Upper lobe of left lung (tissue), 4 donors: Measurements from ENCODE around the gene UVSSA.
"Not testable (repeated sequence)": the region's sequence is repeated elsewhere in the genome, so short reads cannot be mapped to it uniquely, and the experiment has no call there.

Experiments used
- EP300 ChIP-seq, 4 donors: sonication (generic); formaldehyde crosslinking; IDR thresholded peaks; one replicate each; pipeline ENCODE4 v1.5.1; 2017; ENCODE audit warnings: antibody characterized with exemption in 4 of 4, control low read depth in 2 of 4
- TF ChIP-seq, protein P1 (sequence below), 6 experiments: fragments of 450-650 bp in 4 of 6; fragments of 200-600 bp in 2 of 6; sonication (generic) in 2 of 6; IDR thresholded peaks; one replicate each; pipeline ENCODE4 v1.5.1; 2016 to 2019; ENCODE audit warnings: antibody characterized with exemption in 6 of 6

DNA sequence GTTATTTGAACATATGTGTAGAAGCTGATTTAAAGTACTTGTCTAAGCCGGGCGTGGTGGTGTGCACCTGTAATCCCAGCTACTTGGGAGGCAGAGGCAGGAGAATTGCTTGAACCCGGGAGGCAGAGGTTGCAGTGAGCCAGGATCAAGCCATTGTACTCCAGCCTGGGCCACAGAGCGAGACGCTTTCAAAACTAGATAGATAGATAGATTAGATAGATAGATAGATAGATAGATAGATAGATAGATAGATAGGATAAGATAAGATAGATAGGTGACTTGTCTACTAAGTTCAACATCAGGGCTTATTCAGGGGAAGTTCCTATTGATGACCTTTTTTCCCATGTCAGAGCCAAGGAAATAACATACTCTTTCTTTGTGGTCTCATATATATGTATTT is 46.4 kb downstream of the UVSSA start:
- not testable (repeated sequence) for TF ChIP-seq EP300 (IDR thresholded peaks at IDR 0.05)
- TF ChIP-seq, protein P1, sequence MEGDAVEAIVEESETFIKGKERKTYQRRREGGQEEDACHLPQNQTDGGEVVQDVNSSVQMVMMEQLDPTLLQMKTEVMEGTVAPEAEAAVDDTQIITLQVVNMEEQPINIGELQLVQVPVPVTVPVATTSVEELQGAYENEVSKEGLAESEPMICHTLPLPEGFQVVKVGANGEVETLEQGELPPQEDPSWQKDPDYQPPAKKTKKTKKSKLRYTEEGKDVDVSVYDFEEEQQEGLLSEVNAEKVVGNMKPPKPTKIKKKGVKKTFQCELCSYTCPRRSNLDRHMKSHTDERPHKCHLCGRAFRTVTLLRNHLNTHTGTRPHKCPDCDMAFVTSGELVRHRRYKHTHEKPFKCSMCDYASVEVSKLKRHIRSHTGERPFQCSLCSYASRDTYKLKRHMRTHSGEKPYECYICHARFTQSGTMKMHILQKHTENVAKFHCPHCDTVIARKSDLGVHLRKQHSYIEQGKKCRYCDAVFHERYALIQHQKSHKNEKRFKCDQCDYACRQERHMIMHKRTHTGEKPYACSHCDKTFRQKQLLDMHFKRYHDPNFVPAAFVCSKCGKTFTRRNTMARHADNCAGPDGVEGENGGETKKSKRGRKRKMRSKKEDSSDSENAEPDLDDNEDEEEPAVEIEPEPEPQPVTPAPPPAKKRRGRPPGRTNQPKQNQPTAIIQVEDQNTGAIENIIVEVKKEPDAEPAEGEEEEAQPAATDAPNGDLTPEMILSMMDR (IDR thresholded peaks at IDR 0.05): not testable (repeated sequence)
